ENCODE measurements around the gene HIBCH. TPM values are rescaled to one million over a fixed set of nuclear protein-coding genes. Genes with fewer than 3 reads are reported as not detected.

Gene HIBCH
- total RNA-seq, 1 donor = 14.5 TPM

- H3K79me2 ChIP-seq (ENCODE audit: insufficient read depth, low read length) = no peaks in the 10 kb centered on the region
- no peaks in the 10 kb centered on the region for H4K20me1 ChIP-seq (ENCODE audit: insufficient read depth, low read length)
- H3K4me3 ChIP-seq (ENCODE audit: insufficient read depth, low read length) = no peak overlapping the region
- H3K27me3 ChIP-seq (ENCODE audit: insufficient read depth, low read length) = no peaks in the 10 kb centered on the region
- H3K36me3 ChIP-seq (ENCODE audit: insufficient read depth, low read length) = no peaks in the 10 kb centered on the region
- H2AFZ ChIP-seq (ENCODE audit: low read length) = no peak overlapping the region
- no peak for DNase-seq (ENCODE audit: insufficient read length, low spot score, missing footprints)
- no peak overlapping the region for H3K27ac ChIP-seq (ENCODE audit: low read depth, low read length)
- no peak overlapping the region for H3K4me2 ChIP-seq (ENCODE audit: insufficient read depth, low read length)
- H3K9me3 ChIP-seq (ENCODE audit: low read depth, low read length) = no peaks in the 10 kb centered on the region
- TF ChIP-seq CTCF (IDR thresholded peaks at IDR 0.05; ENCODE audit: extremely low read depth, low read depth, low read length) = no peak
- H3K4me1 ChIP-seq (ENCODE audit: insufficient read depth, low read length) = peaks cover 39% of the 10 kb centered on the region
These were observed 110.1 kb downstream of the HIBCH start for GRCh38 chr2:190209559-190209958.

GRCh38 chr2:190207930-190208329 lies 111.7 kb downstream of the HIBCH start:
- H2AFZ ChIP-seq (ENCODE audit: low read length) = no peak overlapping the region
- H3K79me2 ChIP-seq (ENCODE audit: insufficient read depth, low read length) = no peaks in the 10 kb centered on the region
- H4K20me1 ChIP-seq (ENCODE audit: insufficient read depth, low read length) = no peaks in the 10 kb centered on the region
- H3K9me3 ChIP-seq (ENCODE audit: low read depth, low read length) = no peaks in the 10 kb centered on the region
- TF ChIP-seq CTCF (IDR thresholded peaks at IDR 0.05; ENCODE audit: extremely low read depth, low read depth, low read length) = no peak
- H3K27ac ChIP-seq (ENCODE audit: low read depth, low read length) = no peak overlapping the region
- no peak overlapping the region for H3K4me3 ChIP-seq (ENCODE audit: insufficient read depth, low read length)
- H3K27me3 ChIP-seq (ENCODE audit: insufficient read depth, low read length) = no peaks in the 10 kb centered on the region
- no peak for DNase-seq (ENCODE audit: insufficient read length, low spot score, missing footprints)
- H3K36me3 ChIP-seq (ENCODE audit: insufficient read depth, low read length) = no peaks in the 10 kb centered on the region
- no peak overlapping the region for H3K4me2 ChIP-seq (ENCODE audit: insufficient read depth, low read length)
- H3K4me1 ChIP-seq (ENCODE audit: insufficient read depth, low read length) = peaks cover 23% of the 10 kb centered on the region

- H3K4me2 ChIP-seq (ENCODE audit: insufficient read depth, low read length) = peak overlapping the region; percentile 34
- no peak for TF ChIP-seq CTCF (IDR thresholded peaks at IDR 0.05; ENCODE audit: extremely low read depth, low read depth, low read length)
- no peak overlapping the region for H3K4me3 ChIP-seq (ENCODE audit: insufficient read depth, low read length)
- no peaks in the 10 kb centered on the region for H3K9me3 ChIP-seq (ENCODE audit: low read depth, low read length)
- peaks cover 20% of the 10 kb centered on the region for H3K4me1 ChIP-seq (ENCODE audit: insufficient read depth, low read length)
- H3K79me2 ChIP-seq (ENCODE audit: insufficient read depth, low read length) = no peaks in the 10 kb centered on the region
- no peaks in the 10 kb centered on the region for H3K36me3 ChIP-seq (ENCODE audit: insufficient read depth, low read length)
- H3K27ac ChIP-seq (ENCODE audit: low read depth, low read length) = peak overlapping the region; percentile 59
- peak; percentile 47 for DNase-seq (ENCODE audit: insufficient read length, low spot score, missing footprints)
- no peaks in the 10 kb centered on the region for H3K27me3 ChIP-seq (ENCODE audit: insufficient read depth, low read length)
- no peaks in the 10 kb centered on the region for H4K20me1 ChIP-seq (ENCODE audit: insufficient read depth, low read length)
- no peak overlapping the region for H2AFZ ChIP-seq (ENCODE audit: low read length)
These were observed 114.0 kb downstream of the HIBCH start for GRCh38 chr2:190205657-190206056.

- H3K4me3 ChIP-seq (ENCODE audit: insufficient read depth, low read length) = no peak overlapping the region
- no peaks in the 10 kb centered on the region for H4K20me1 ChIP-seq (ENCODE audit: insufficient read depth, low read length)
- H3K4me1 ChIP-seq (ENCODE audit: insufficient read depth, low read length) = peaks cover 16% of the 10 kb centered on the region
- H3K27me3 ChIP-seq (ENCODE audit: insufficient read depth, low read length) = no peaks in the 10 kb centered on the region
- no peak overlapping the region for H2AFZ ChIP-seq (ENCODE audit: low read length)
- no peak for DNase-seq (ENCODE audit: insufficient read length, low spot score, missing footprints)
- H3K4me2 ChIP-seq (ENCODE audit: insufficient read depth, low read length) = no peak overlapping the region
- H3K9me3 ChIP-seq (ENCODE audit: low read depth, low read length) = no peaks in the 10 kb centered on the region
- no peaks in the 10 kb centered on the region for H3K79me2 ChIP-seq (ENCODE audit: insufficient read depth, low read length)
- no peak overlapping the region for H3K27ac ChIP-seq (ENCODE audit: low read depth, low read length)
- no peaks in the 10 kb centered on the region for H3K36me3 ChIP-seq (ENCODE audit: insufficient read depth, low read length)
- no peak for TF ChIP-seq CTCF (IDR thresholded peaks at IDR 0.05; ENCODE audit: extremely low read depth, low read depth, low read length)
These were observed 117.0 kb downstream of the HIBCH start for GRCh38 chr2:190202604-190203003.

Data from osteoblast (primary cell).